Ureter (tissue), 1 donor: ENCODE results near the gene NKAIN4. TPM values are rescaled to one million over a fixed set of nuclear protein-coding genes. Genes with fewer than 3 reads are reported as not detected.

Source experiments
- DNase-seq: peaks from one replicate; pipeline ENCODE4 v3.0.0-alpha.2; 2020; ENCODE audit warnings: low spot score
- total RNA-seq: library from RNA; stranded (reverse); gene quantifications from one replicate; pipeline ENCODE4 v1.2.4, GENCODE V29; 2023
- donor health status: DM: yes; HTN: yes; CAD: no.

The NKAIN4 gene
- total RNA-seq, 1 donor from 2014 or later, result not detected

GRCh38 chr20:63219866-63220521 is 34.3 kb downstream of the NKAIN4 start:
- no peak for DNase-seq

GRCh38 chr20:63219447-63219821 is 34.8 kb downstream of the NKAIN4 start:
- DNase-seq, result no peak

GRCh38 chr20:63218701-63219446 is 35.4 kb downstream of the NKAIN4 start:
- DNase-seq, result no peak

DNA sequence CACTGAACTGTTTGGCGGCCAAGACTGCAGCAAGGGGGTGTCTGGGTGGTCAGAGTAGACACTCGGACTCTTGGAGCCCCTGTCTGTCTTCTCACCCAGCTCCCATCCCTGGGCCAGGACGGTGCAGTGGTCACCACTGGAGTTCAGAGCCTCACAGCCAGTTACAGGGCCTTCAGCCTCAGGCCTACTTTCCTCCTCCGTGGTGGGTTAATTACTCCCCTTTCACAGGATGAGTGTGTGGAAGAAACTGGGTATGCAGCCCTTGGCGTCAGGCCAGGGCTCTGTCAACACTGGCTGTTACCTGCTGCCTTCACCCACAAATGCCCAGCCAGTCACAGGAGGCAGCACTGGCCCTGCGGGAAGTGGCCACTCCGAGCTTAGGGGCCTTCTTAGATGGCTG is 36.6 kb downstream of the NKAIN4 start:
- no peak for DNase-seq

- DNase-seq, result no peak
Observed at GRCh38 chr20:63216849-63217471, 37.3 kb downstream of the NKAIN4 start.

- peak; percentile 96 for DNase-seq
Observed at GRCh38 chr20:63216041-63216848, 38.0 kb downstream of the NKAIN4 start, which contains the start of gene YTHDF1. Gene YTHDF1, minus strand, starts transcription at chr20:63216131. Its CDS starts 239 bp downstream, at chr20:63215892.

DNA sequence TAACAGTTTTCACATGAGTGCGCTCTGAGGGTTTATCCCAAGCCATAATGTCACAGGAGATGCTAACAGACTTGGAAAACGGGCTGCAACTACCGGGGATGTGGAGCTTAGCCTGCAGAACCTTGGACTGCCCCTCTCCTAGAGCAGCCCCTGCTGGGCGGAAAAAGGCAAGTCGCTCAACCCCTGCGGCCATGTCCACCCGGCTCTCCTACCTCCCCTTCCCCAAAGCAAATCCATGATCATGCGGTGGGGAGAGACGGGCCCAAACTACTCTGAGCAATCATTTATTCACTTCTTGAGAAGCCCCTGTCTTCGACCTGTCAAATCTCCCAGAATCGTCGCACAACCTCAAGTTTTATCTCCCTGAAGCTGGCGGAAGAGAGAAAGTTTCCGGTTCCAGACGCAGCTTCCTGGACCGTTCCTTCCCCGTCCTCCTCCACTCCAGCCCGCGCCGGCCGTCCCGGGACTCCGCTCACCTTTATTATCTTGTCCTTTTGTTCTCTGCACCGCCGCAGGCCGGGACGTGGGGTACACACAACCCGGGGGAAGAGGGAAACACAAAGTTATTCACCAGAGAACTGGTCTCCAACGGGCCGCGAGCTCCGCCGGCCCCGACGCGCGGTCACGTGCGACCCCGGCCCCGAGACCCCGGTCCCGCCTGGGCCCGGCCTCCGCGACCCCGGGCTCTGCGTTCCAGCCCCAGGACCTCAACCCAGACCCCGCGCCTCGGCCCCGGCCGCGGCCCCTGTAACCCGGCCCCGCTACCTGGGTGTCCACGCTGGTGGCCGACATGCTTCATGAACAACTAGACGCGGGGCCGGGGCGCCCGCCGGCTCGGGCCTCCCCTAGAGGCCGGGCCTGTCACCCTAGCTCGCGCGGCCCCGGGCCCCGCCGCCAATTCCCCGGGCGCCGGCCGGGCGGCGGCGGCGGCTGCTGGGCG is 38.9 kb downstream of the NKAIN4 start:
- DNase-seq, result no peak

DNA sequence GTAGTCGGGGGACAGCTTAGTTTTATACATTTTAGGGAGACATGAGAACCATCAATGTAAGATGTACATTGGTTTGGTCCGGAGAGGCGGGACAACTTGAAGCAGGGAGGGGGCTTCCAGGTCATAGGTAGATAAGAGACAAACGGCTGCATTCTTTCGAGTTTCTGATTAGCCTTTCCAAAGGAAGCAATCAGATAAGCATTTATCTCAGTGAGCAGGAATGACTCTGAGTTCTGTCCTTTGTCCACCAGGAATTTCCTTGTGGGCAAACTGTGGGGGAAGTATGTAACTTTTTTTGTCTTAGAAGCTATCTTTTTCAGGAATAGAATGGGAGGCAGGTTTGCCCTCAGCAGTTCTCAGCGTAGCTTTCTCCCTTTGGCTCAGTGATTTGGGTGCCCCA is 39.7 kb downstream of the NKAIN4 start:
- no peak for DNase-seq

GRCh38 chr20:63212792-63213191 is 41.5 kb downstream of the NKAIN4 start:
- DNase-seq, result no peak

- DNase-seq, result no peak
Observed at GRCh38 chr20:63212393-63212730, 41.9 kb downstream of the NKAIN4 start.

GRCh38 chr20:63210011-63210605 is 44.2 kb downstream of the NKAIN4 start:
- no peak for DNase-seq

DNA sequence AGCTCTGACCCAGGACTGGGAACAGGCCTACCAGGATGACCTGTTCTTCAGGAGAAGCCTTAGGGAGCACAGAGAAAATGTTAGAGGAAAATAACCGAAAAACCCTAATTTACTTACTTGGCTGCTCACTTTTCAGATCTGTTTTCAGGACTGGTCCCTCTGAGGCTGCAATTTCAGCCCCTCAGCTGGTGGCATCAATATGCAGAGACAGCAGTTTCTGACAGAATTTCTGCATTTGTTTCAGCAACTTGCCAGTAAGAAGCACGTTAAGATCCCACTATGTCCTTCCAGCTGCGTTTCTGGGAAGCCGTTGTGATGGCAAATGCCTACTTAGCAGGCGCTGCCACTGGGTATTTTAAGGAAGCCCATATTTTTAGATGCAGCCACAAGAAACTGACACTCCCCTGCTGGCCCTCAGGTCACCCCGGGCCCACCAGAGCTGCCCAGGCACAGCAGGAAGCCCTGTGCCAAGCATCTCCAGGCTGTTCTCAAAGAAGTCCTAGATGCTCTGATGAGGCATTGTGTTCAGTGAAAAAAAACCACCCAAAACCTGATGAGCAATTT is 45.8 kb downstream of the NKAIN4 start:
- no peak for DNase-seq

DNA sequence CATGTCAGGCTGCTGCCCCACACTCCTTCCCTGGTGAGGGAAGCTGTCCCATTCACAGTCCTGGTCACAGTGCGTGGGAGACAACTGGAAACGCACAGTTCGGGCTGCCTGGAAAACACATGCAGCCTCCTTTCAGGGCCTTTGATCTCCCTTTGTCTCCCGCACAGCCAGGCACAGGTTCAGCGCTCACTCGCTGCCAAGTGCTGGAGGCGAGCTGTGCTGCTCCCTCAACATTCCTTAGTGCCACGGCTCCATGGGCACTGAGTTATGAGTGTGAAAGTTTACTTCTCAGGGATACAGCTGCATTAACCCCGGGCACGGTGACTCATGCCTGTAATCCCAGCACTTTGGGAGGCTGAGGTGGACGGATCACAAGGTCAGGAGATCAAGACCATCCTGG is 47.4 kb downstream of the NKAIN4 start:
- no peak for DNase-seq

- no peak for DNase-seq
Observed at GRCh38 chr20:63205896-63206295, 48.4 kb downstream of the NKAIN4 start.

DNA sequence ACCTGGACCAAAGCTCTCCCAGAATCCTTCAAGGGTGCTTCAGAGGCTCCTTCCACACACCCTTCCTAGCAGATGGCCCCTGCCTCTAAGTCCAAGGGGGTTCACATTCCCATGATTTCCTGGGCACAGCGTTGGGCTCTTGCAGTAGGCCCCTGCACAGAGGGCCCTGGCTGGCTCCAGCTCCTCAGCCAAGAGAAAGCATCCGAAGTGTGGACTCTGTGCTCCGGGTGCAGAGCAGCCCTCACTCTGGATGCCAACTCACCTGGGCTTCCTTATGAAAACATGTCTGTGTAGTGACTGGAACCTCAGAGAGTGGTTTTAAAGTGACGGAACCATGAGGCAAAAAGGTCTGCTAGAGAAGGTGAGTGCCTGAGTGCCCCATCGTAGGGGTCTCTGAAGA is 49.9 kb downstream of the NKAIN4 start:
- DNase-seq, result no peak

DNA sequence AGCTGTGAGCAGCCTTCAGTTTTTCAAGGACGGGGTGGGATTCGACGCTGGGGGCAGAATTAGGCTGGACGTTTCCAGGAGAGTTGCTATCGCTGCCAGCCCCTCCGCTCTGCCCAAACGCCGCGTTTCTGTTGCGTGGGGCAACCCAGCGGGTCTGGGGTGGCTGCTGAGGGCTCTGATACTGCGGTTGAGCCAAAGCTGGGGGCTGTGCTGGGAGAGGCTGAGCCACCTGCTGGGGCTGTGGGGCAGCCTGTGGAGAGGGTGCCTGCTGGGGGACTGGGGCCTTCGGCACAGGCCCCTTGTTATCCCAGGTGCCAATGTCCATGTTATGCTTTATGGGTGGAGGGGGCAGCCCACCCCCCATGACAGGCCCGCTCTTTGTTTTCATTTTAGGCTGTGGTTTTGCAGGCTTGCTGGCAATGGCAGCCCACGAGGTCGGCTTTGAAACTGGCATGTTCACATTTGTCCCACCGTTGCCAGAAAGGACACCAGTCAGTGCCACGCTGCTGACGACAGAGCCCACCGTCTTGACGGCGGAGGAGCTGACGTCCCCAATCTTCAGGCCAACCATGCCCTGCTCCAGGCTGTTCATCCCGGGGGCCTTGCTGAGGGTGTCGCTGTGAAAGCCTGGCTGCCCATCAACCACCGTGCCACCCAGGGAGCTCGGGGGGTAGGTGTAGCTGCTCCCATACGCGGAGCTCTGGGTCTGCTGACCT is 51.3 kb downstream of the NKAIN4 start:
- DNase-seq, result no peak

GRCh38 chr20:63202021-63202420 is 52.2 kb downstream of the NKAIN4 start:
- DNase-seq, result no peak

- no peak for DNase-seq
Observed at GRCh38 chr20:63198606-63199005, 55.7 kb downstream of the NKAIN4 start.

DNA sequence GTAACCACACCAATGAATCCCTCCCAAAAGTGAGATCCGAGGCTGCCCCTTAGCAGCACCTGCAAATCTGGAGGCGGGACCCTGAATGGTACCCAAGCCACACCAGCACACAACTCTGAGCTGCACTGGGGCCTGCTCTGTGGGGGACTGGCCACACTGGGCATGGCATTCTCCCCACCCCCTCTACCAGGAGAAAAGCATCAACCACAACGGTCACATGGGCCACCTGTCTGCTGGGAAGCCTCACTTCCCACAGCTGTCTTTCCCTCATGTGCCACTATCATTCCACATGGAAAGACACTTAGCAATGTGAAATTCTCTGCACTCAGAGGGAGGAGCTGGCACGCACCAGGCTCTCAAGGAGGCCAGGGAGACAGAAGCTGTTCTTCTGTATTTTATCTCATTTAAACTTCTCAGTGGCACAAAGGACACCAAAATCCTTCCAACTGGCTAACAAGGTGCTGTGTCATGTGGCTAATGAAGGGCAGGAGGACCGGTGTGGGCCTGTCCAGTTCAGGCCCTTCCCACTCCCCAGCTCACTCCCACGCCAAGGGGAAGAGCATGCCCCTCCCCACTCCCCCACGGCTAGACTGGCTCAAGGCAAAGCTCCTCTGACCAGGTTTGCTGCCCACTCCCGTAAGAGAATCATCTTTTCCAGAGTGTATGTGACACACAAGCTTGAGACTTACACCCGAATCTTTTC is 57.3 kb downstream of the NKAIN4 start:
- no peak for DNase-seq
